Liver (tissue), 9 donors: ENCODE results near the gene GTPBP2. TPM values are rescaled to one million over a fixed set of nuclear protein-coding genes. Genes with fewer than 3 reads are reported as not detected.

Source experiments
- DNase-seq: peaks from one replicate; pipeline ENCODE4 v3.0.0-alpha.2; 2017; ENCODE audit warnings: low spot score
- H3K27ac ChIP-seq, 2 donors: one replicate each; pipeline ENCODE4 v1.7.0; 2013; ENCODE audit warnings: inconsistent platforms in 2 of 2, low read length in 2 of 2, control low read depth in 1 of 2, low read depth in 1 of 2, mild to moderate bottlenecking in 1 of 2
- H3K27me3 ChIP-seq, 4 donors: one replicate each; pipeline versions ENCODE4 v1.6.1 to v1.7.0; 2013; ENCODE audit warnings: low read length in 3 of 4, inconsistent platforms in 1 of 4, mild to moderate bottlenecking in 1 of 4, moderate library complexity in 1 of 4; ENCODE audit not compliant: control insufficient read depth in 4 of 4, insufficient read depth in 4 of 4
- H3K36me3 ChIP-seq, 4 donors: one replicate each; pipeline versions ENCODE4 v1.6.1 to v1.7.0; 2013; ENCODE audit warnings: low read length in 3 of 4, mild to moderate bottlenecking in 3 of 4, low read depth in 1 of 4, moderate library complexity in 1 of 4; ENCODE audit not compliant: control insufficient read depth in 4 of 4, insufficient read depth in 3 of 4
- H3K4me1 ChIP-seq, 4 donors: one replicate each; pipeline versions ENCODE4 v1.6.1 to v1.7.0; 2013; ENCODE audit warnings: low read length in 3 of 4, mild to moderate bottlenecking in 3 of 4, moderate library complexity in 1 of 4; ENCODE audit not compliant: control insufficient read depth in 4 of 4, insufficient read depth in 4 of 4
- H3K4me3 ChIP-seq, 3 donors: one replicate each; pipeline versions ENCODE4 v1.6.1 to v1.7.0; 2013; ENCODE audit warnings: low read length in 3 of 3, control low read depth in 1 of 3, low read depth in 1 of 3, mild to moderate bottlenecking in 1 of 3
- H3K9ac ChIP-seq, 2 donors: one replicate each; pipeline ENCODE4 v1.7.0; 2013; ENCODE audit warnings: low read length in 2 of 2, mild to moderate bottlenecking in 2 of 2, moderate library complexity in 2 of 2, control low read depth in 1 of 2, low read depth in 1 of 2
- H3K9me3 ChIP-seq, 4 donors: one replicate each; pipeline versions ENCODE4 v1.6.1 to v1.7.0; 2013; ENCODE audit warnings: low read length in 3 of 4; ENCODE audit not compliant: control insufficient read depth in 4 of 4
- EGR1 ChIP-seq, 2 donors: IDR thresholded peaks; 2 replicates each; pipeline ENCODE4 v1.6.1; 2016 to 2018; ENCODE audit warnings: antibody characterized with exemption in 2 of 2, low read depth in 2 of 2
- FOXA1 ChIP-seq: IDR thresholded peaks from 2 replicates; pipeline ENCODE4 v1.6.1; 2016; ENCODE audit warnings: antibody characterized with exemption
- FOXA2 ChIP-seq: IDR thresholded peaks from 2 replicates; pipeline ENCODE4 v1.6.1; 2016; ENCODE audit warnings: antibody characterized with exemption
- GABPA ChIP-seq, 2 donors: IDR thresholded peaks in 1 of 2; conservative IDR thresholded peaks in 1 of 2; 2 replicates each; pipeline ENCODE4 v1.6.1; 2016; ENCODE audit warnings: antibody characterized with exemption in 2 of 2, mild to moderate bottlenecking in 1 of 2, moderate library complexity in 1 of 2
- HNF4A ChIP-seq, 2 donors: conservative IDR thresholded peaks; 2 replicates each; pipeline ENCODE4 v1.6.1; 2016; ENCODE audit warnings: antibody characterized with exemption in 2 of 2, mild to moderate bottlenecking in 2 of 2
- HNF4G ChIP-seq: IDR thresholded peaks from 2 replicates; pipeline ENCODE4 v1.6.1; 2016; ENCODE audit warnings: antibody characterized with exemption
- JUND ChIP-seq, 2 donors: IDR thresholded peaks; 2 replicates each; pipeline ENCODE4 v1.6.1; 2016; ENCODE audit warnings: antibody characterized with exemption in 2 of 2
- MAX ChIP-seq: IDR thresholded peaks from 2 replicates; pipeline ENCODE4 v1.6.1; 2016; ENCODE audit warnings: antibody characterized with exemption
- NR2F2 ChIP-seq: IDR thresholded peaks from 2 replicates; pipeline ENCODE4 v1.6.1; 2016; ENCODE audit warnings: antibody characterized with exemption
- RAD21 ChIP-seq, 2 donors: IDR thresholded peaks; 2 replicates each; pipeline ENCODE4 v1.6.1; 2016; ENCODE audit warnings: antibody characterized with exemption in 2 of 2, mild to moderate bottlenecking in 2 of 2
- REST ChIP-seq: IDR thresholded peaks from 2 replicates; pipeline ENCODE4 v1.6.1; 2016; ENCODE audit warnings: antibody characterized with exemption, mild to moderate bottlenecking
- RXRA ChIP-seq, 2 donors: IDR thresholded peaks; 2 replicates each; pipeline ENCODE4 v1.6.1; 2017 to 2018; ENCODE audit warnings: antibody characterized with exemption in 2 of 2, mild to moderate bottlenecking in 1 of 2
- SP1 ChIP-seq: IDR thresholded peaks from 2 replicates; pipeline ENCODE4 v1.6.1; 2018; ENCODE audit warnings: antibody characterized with exemption, mild to moderate bottlenecking
- TAF1 ChIP-seq: conservative IDR thresholded peaks from 2 replicates; pipeline ENCODE4 v1.6.1; 2016; ENCODE audit warnings: antibody characterized with exemption, mild to moderate bottlenecking
- YY1 ChIP-seq: IDR thresholded peaks from 2 replicates; pipeline ENCODE4 v1.6.1; 2016; ENCODE audit warnings: antibody characterized with exemption, mild to moderate bottlenecking
- WGBS: extraction: QIAGEN DNeasy Blood & Tissue Kit; methylation state at CpG from one replicate; pipeline ENCODE4 v1.1.7; 2013; 5-methylcytosine and 5-hydroxymethylcytosine counted together
- polyA plus RNA-seq, 2 donors: library from polyadenylated mRNA; stranded (reverse) in 1 of 2; unstranded in 1 of 2; fragments of 200-250 nt in 1 of 2; fragments of >200 nt in 1 of 2; fragmentation: Nextera tagmentation in 1 of 2; extraction: Ambion mirVana in 1 of 2; gene quantifications; one replicate each; pipeline versions ENCODE4 v1.2.1 to v1.2.3, GENCODE V29; 2013 to 2015
- total RNA-seq, 2 donors: library from RNA; depleted of rRNA; stranded (reverse); fragments of >200 nt; gene quantifications; one replicate each; pipeline ENCODE4 v1.2.3, GENCODE V29; 2014
- TF ChIP-seq, protein P1 (sequence below): IDR thresholded peaks from 2 replicates; pipeline ENCODE4 v1.6.1; 2016; ENCODE audit warnings: antibody characterized with exemption
- TF ChIP-seq, protein P2 (sequence below): fragments of 150-350 bp; IDR thresholded peaks from 2 replicates; pipeline ENCODE4 v1.5.1; 2017; ENCODE audit warnings: improper control_type of control experiment, low read depth, low read length; ENCODE audit not compliant: missing input control
- TF ChIP-seq, protein P3 (sequence below): IDR thresholded peaks from 2 replicates; pipeline ENCODE4 v1.6.1; 2016; ENCODE audit warnings: antibody characterized with exemption
- donor health status: healthy.
- donor health status: healthy.
- donor health status: healthy.
- donor health status: healthy.
- donor health status: healthy.

The GTPBP2 gene
- total and polyA plus RNA-seq, 4 donors: 7.9 to 69.1 (median 16.1) TPM

DNA sequence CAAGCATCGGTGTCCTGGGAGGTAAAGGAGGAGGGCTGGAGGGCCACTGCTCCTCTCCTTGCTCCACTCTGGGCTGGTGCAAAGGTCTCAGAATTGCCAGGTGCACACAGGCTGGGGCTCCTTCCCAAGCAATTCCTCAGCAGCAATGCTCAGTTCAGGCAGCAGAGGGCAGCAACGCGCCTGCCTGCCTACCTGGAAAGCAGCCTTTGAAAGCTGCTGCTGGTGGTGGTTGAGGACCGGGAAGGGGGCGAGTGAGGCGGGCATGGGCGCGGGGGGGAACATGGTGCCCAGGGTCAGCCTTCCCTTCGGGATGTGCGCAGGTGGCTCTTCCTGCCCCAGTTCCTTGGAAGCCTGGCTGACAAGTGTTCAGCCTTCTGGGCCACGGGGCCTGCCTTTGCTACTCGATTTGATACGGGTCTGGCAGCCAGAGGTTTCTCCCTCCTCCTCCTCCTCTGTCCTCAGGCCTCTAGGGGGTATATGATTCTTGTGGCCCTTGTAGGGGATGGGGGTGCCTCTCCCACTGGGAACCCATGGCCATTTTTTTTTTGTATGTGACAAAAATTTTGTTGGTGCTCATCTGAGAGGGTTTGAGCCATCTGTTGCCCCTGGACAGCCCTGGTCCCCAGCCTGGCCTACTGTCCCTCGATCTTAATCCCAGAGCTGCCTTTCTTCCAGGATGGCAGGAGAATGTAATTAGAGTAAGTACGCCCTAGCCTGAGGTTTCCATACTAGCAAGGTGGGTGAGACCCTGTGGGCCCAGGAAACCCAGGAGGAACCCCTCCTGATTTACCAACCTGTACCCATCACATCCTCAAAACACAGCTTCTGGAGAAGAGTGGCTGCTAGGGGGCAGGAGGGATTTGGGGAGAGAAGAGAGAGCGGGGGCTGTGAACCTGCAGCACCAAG is 38.4 kb upstream of the GTPBP2 start:
- 15% methylated on average over 16 of the region's 16 CpGs for WGBS
- Histone ChIP-seq H3K27me3 (no peaks in the 10 kb centered on the region), H3K27ac (no peak overlapping the region), H3K4me1 (peaks cover 5 to 15% (median 8%) of the 10 kb centered on the region in 4 donors), H3K9ac (no peak overlapping the region), H3K4me3 (no peak overlapping the region), H3K9me3 (no peaks in the 10 kb centered on the region), H3K36me3 (peaks cover 0 to 16% (median 4%) of the 10 kb centered on the region in 4 donors)
- DNase-seq: peak; percentile 94
- TF ChIP-seq, protein P1, sequence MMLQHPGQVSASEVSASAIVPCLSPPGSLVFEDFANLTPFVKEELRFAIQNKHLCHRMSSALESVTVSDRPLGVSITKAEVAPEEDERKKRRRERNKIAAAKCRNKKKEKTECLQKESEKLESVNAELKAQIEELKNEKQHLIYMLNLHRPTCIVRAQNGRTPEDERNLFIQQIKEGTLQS: no peak
- TF ChIP-seq HNF4A (conservative IDR thresholded peaks at IDR 0.05) (peak; percentile 34 to 37), HNF4G (no peak), TAF1 (no peak), NR2F2 (no peak), RAD21 (IDR thresholded peaks at IDR 0.05) (peak; percentile 87 to 92), RXRA (IDR thresholded peaks at IDR 0.05) (no peak), FOXA2 (no peak), REST (no peak), MAX (no peak), JUND (IDR thresholded peaks at IDR 0.05) (no peak), SP1 (no peak)
- TF ChIP-seq, protein P2, sequence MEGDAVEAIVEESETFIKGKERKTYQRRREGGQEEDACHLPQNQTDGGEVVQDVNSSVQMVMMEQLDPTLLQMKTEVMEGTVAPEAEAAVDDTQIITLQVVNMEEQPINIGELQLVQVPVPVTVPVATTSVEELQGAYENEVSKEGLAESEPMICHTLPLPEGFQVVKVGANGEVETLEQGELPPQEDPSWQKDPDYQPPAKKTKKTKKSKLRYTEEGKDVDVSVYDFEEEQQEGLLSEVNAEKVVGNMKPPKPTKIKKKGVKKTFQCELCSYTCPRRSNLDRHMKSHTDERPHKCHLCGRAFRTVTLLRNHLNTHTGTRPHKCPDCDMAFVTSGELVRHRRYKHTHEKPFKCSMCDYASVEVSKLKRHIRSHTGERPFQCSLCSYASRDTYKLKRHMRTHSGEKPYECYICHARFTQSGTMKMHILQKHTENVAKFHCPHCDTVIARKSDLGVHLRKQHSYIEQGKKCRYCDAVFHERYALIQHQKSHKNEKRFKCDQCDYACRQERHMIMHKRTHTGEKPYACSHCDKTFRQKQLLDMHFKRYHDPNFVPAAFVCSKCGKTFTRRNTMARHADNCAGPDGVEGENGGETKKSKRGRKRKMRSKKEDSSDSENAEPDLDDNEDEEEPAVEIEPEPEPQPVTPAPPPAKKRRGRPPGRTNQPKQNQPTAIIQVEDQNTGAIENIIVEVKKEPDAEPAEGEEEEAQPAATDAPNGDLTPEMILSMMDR: peak; percentile 94

DNA sequence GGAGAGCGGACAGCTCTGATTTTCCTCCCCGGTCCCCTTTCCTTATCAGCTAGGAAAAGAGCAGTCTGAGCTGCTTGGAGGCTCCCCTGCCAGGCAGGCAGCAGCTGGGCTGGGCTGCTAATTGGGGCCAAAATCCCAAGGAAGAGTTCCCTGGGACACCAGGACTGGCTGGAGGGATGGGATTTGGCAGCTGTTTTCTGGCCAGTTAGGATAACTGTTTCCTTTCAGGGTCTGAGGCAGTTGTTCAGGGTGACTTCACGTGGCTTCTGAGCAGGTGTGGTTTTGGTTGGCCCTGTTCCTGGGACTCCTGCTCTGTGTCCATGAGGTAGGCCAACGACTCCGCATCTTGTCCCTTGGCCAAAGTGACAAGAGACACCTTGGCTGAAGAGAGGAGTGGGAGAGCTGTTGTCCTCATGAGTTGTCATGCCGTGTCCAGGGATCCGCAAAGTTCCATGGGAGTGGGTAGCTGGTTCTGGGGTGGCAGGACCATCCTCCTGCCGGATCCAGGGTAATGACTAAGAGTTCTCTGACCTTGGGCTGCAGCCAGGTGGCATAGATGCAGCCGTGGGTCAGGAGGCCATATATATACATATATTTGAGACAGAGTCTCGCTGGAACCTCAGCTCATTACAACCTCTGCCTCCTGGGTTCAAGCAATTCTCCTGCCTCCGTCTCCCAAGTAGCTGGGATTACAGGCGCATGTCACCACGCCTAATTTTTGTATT is 37.3 kb upstream of the GTPBP2 start:
- Histone ChIP-seq H3K4me3 (no peak overlapping the region), H3K4me1 (peaks cover 0 to 12% (median 6%) of the 10 kb centered on the region in 4 donors), H3K9ac (no peak overlapping the region), H3K27me3 (no peaks in the 10 kb centered on the region), H3K36me3 (peaks cover 0 to 10% (median 3%) of the 10 kb centered on the region in 4 donors), H3K27ac (no peak overlapping the region), H3K9me3 (no peaks in the 10 kb centered on the region)
- no peak for DNase-seq
- 55% methylated on average over 13 of the region's 13 CpGs for WGBS
- no peak for TF ChIP-seq NR2F2
- TF ChIP-seq FOXA2: no peak
- TF ChIP-seq, protein P1: no peak
- no peak for TF ChIP-seq GABPA (IDR thresholded peaks at IDR 0.05 in 1 of 2, conservative IDR thresholded peaks at IDR 0.05 in 1 of 2)
- TF ChIP-seq RXRA (IDR thresholded peaks at IDR 0.05): no peak
- TF ChIP-seq JUND (IDR thresholded peaks at IDR 0.05): no peak
- TF ChIP-seq HNF4G: no peak
- no peak for TF ChIP-seq SP1
- no peak for TF ChIP-seq YY1
- TF ChIP-seq, protein P2: no peak
- TF ChIP-seq FOXA1: no peak
- TF ChIP-seq, protein P3, sequence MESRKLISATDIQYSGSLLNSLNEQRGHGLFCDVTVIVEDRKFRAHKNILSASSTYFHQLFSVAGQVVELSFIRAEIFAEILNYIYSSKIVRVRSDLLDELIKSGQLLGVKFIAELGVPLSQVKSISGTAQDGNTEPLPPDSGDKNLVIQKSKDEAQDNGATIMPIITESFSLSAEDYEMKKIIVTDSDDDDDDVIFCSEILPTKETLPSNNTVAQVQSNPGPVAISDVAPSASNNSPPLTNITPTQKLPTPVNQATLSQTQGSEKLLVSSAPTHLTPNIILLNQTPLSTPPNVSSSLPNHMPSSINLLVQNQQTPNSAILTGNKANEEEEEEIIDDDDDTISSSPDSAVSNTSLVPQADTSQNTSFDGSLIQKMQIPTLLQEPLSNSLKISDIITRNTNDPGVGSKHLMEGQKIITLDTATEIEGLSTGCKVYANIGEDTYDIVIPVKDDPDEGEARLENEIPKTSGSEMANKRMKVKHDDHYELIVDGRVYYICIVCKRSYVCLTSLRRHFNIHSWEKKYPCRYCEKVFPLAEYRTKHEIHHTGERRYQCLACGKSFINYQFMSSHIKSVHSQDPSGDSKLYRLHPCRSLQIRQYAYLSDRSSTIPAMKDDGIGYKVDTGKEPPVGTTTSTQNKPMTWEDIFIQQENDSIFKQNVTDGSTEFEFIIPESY: no peak
- TF ChIP-seq EGR1 (IDR thresholded peaks at IDR 0.05; ENCODE audit: low read depth in 2 of 2): no peak
- no peak for TF ChIP-seq HNF4A (conservative IDR thresholded peaks at IDR 0.05)
